ENCODE measurements around the gene PRCD.
"Not testable (repeated sequence)": the region's sequence is repeated elsewhere in the genome, so short reads cannot be mapped to it uniquely, and the experiment has no call there.

The PRCD gene

GRCh38 chr17:76506408-76507345, 33.2 kb upstream of the PRCD start:
- peak; percentile 97 for DNase-seq

GRCh38 chr17:76508472-76509063, 31.3 kb upstream of the PRCD start:
- DNase-seq = not testable (repeated sequence)

- DNase-seq = no peak
Observed at GRCh38 chr17:76510831-76511244, 29.0 kb upstream of the PRCD start.

GRCh38 chr17:76511668-76512365, 28.0 kb upstream of the PRCD start:
- no peak for DNase-seq

GRCh38 chr17:76512366-76513305, 27.2 kb upstream of the PRCD start:
- no peak for DNase-seq

- DNase-seq = no peak
Observed at GRCh38 chr17:76513306-76513692, 26.5 kb upstream of the PRCD start.

- not testable (repeated sequence) for DNase-seq
Observed at GRCh38 chr17:76514355-76514754, 25.5 kb upstream of the PRCD start.

GRCh38 chr17:76515274-76515949, 24.4 kb upstream of the PRCD start:
- peak; percentile 87 for DNase-seq

GRCh38 chr17:76517638-76518038, 22.2 kb upstream of the PRCD start:
- DNase-seq = no peak

GRCh38 chr17:76519048-76519966, 20.5 kb upstream of the PRCD start:
- DNase-seq = no peak

GRCh38 chr17:76521262-76521661, 18.6 kb upstream of the PRCD start:
- DNase-seq = no peak

GRCh38 chr17:76521683-76522082, 18.2 kb upstream of the PRCD start:
- DNase-seq = not testable (repeated sequence)

- peak; percentile 97 for DNase-seq
Observed at GRCh38 chr17:76523084-76524037, 16.5 kb upstream of the PRCD start.

- DNase-seq = no peak
Observed at GRCh38 chr17:76524598-76525512, 15.0 kb upstream of the PRCD start.

- not testable (repeated sequence) for DNase-seq
Observed at GRCh38 chr17:76525513-76525833, 14.4 kb upstream of the PRCD start.

GRCh38 chr17:76527016-76527415, 12.8 kb upstream of the PRCD start:
- not testable (repeated sequence) for DNase-seq

- DNase-seq = peak; percentile 69
Observed at GRCh38 chr17:76527430-76528111, 12.3 kb upstream of the PRCD start.

- DNase-seq = no peak
Observed at GRCh38 chr17:76528156-76528527, 11.7 kb upstream of the PRCD start.

Measured in activated CD8-positive, alpha-beta memory T cell treated with anti-CD3 and anti-CD28 coated beads, Interleukin-2, amount 50 U/mL, for 48 hours (primary cell).